ENCODE data around the gene DISC1.

GRCh38 chr1:231604276-231604621 is 22.3 kb upstream of the DISC1 start:
- TF ChIP-seq CTCF (IDR thresholded peaks at IDR 0.05 in 2 of 3, conservative IDR thresholded peaks at IDR 0.05 in 1 of 3; ENCODE audit: borderline replicate concordance in 1 of 3, insufficient read depth in 1 of 3, low read depth in 2 of 3, low read length in 2 of 3) (no peak), MAX (IDR thresholded peaks at IDR 0.05) (no peak), YY1 (IDR thresholded peaks at IDR 0.05; ENCODE audit: extremely low read depth, insufficient replicate concordance, low read depth, low read length) (no peak), SRF (IDR thresholded peaks at IDR 0.05; ENCODE audit: low read depth) (no peak), SIN3A (IDR thresholded peaks at IDR 0.05; ENCODE audit: low read depth) (no peak), POLR2A (IDR thresholded peaks at IDR 0.05; ENCODE audit: borderline replicate concordance, extremely low read depth, insufficient read depth, insufficient read length) (no peak), SP1 (IDR thresholded peaks at IDR 0.05; ENCODE audit: low read depth) (no peak), RAD21 (IDR thresholded peaks at IDR 0.05; ENCODE audit: low read depth) (no peak)
